Stimulated activated CD8-positive, alpha-beta memory T cell treated with anti-CD3 and anti-CD28 coated beads, Interleukin-7, amount 100 ng/mL, for 4 hours (primary cell): Measurements from ENCODE around the gene PRDM2.
"Not testable (repeated sequence)": the region's sequence is repeated elsewhere in the genome, so short reads cannot be mapped to it uniquely, and the experiment has no call there.

ENCODE experiments used
- DNase-seq, 2 donors: peaks; one replicate each; pipeline ENCODE4 v3.0.0-alpha.2; 2020; ENCODE audit warnings: low read depth in 2 of 2

The PRDM2 gene

GRCh38 chr1:13699936-13700520, at the start of gene PRDM2:
Gene PRDM2, plus strand, starts transcription at chr1:13700188. Its CDS starts 15,418 bp downstream, at chr1:13715606.
- peak in 1 of 2 donors; percentile 59 for DNase-seq

- no peak for DNase-seq
Measured at GRCh38 chr1:13651279-13651678, 48.7 kb upstream of the PRDM2 start.

GRCh38 chr1:13652238-13652637, 47.8 kb upstream of the PRDM2 start:
- DNase-seq = no peak

- DNase-seq = no peak
Measured at GRCh38 chr1:13661539-13661938, 38.4 kb upstream of the PRDM2 start.

GRCh38 chr1:13662493-13662892, 37.5 kb upstream of the PRDM2 start:
- DNase-seq = no peak

GRCh38 chr1:13663969-13664368, 36.0 kb upstream of the PRDM2 start:
- no peak for DNase-seq

- DNase-seq = no peak
Measured at GRCh38 chr1:13664451-13664850, 35.5 kb upstream of the PRDM2 start.

GRCh38 chr1:13666317-13666716, 33.7 kb upstream of the PRDM2 start:
- no peak for DNase-seq

GRCh38 chr1:13667691-13668090, 32.3 kb upstream of the PRDM2 start:
- no peak for DNase-seq

- no peak for DNase-seq
Measured at GRCh38 chr1:13674377-13674776, 25.6 kb upstream of the PRDM2 start.

GRCh38 chr1:13675151-13675651, 24.8 kb upstream of the PRDM2 start:
- no peak for DNase-seq

- DNase-seq = no peak
Measured at GRCh38 chr1:13677896-13678295, 22.1 kb upstream of the PRDM2 start.

- no peak for DNase-seq
Measured at GRCh38 chr1:13679651-13680050, 20.3 kb upstream of the PRDM2 start.

- DNase-seq = not testable (repeated sequence)
Measured at GRCh38 chr1:13680609-13681008, 19.4 kb upstream of the PRDM2 start.

- no peak for DNase-seq
Measured at GRCh38 chr1:13681921-13682320, 18.1 kb upstream of the PRDM2 start.

GRCh38 chr1:13682444-13682843, 17.5 kb upstream of the PRDM2 start:
- DNase-seq = no peak

- DNase-seq = no peak
Measured at GRCh38 chr1:13683206-13683605, 16.8 kb upstream of the PRDM2 start.

GRCh38 chr1:13687151-13687715, 12.8 kb upstream of the PRDM2 start:
- no peak for DNase-seq

GRCh38 chr1:13693094-13693493, 6.9 kb upstream of the PRDM2 start:
- not testable (repeated sequence) for DNase-seq

GRCh38 chr1:13694886-13695684, 4.9 kb upstream of the PRDM2 start:
- DNase-seq = no peak

- DNase-seq = no peak
Measured at GRCh38 chr1:13697738-13698137, 2.2 kb upstream of the PRDM2 start.

- no peak for DNase-seq
Measured at GRCh38 chr1:13699510-13699909, 478 bp upstream of the PRDM2 start.
